Measurements from ENCODE around the gene NCKAP1. TPM values are rescaled to one million over a fixed set of nuclear protein-coding genes. Genes with fewer than 3 reads are reported as not detected.
A peak's percentile ranks its signal among the peaks of the same experiment; 100 is the strongest.

Gene NCKAP1
- total and polyA plus RNA-seq, 3 experiments from 2014 or later = 0.51 to 8.7 (median 6.2) TPM

- no peaks in the 10 kb centered on the region for H3K4me1 ChIP-seq (ENCODE audit: insufficient read depth, low read length)
- Mint-ChIP-seq H3K36me3 (peaks cover 2 to 15% (median 11%) of the 10 kb centered on the region in 3 donors), H3K4me3 (no peak overlapping the region), H3K27ac (no peak overlapping the region), H3K9me3 (no peaks in the 10 kb centered on the region), H3K27me3 (no peaks in the 10 kb centered on the region), H3K4me1 (no peaks in the 10 kb centered on the region)
- no peak overlapping the region for H3K27ac ChIP-seq (ENCODE audit: low read depth, low read length)
- no peaks in the 10 kb centered on the region for H3K9me3 ChIP-seq (ENCODE audit: low read length)
- CTCF ChIA-PET = no interaction called here
- DNase-seq = no peak
- no peaks in the 10 kb centered on the region for H3K36me3 ChIP-seq (ENCODE audit: insufficient read depth, low read length)
- H3K4me3 ChIP-seq (ENCODE audit: low read length) = no peak overlapping the region
- H3K27me3 ChIP-seq (ENCODE audit: insufficient read depth, low read length, poor library complexity, severe bottlenecking) = no peaks in the 10 kb centered on the region
- POLR2A ChIA-PET = no interaction called here
Measured at GRCh38 chr2:182943339-182943738, 94.9 kb downstream of the NCKAP1 start.

GRCh38 chr2:182942756-182943155, 95.5 kb downstream of the NCKAP1 start:
- Mint-ChIP-seq H3K4me3 (no peak overlapping the region), H3K9me3 (no peaks in the 10 kb centered on the region), H3K27ac (no peak overlapping the region), H3K27me3 (no peaks in the 10 kb centered on the region), H3K4me1 (no peaks in the 10 kb centered on the region), H3K36me3 (peaks cover 2 to 15% (median 13%) of the 10 kb centered on the region in 3 donors)
- no peak for DNase-seq
- ChIA-PET CTCF (no interaction called here), POLR2A (no interaction called here)
- no peaks in the 10 kb centered on the region for H3K9me3 ChIP-seq (ENCODE audit: low read length)
- no peak overlapping the region for H3K27ac ChIP-seq (ENCODE audit: low read depth, low read length)
- no peak overlapping the region for H3K4me3 ChIP-seq (ENCODE audit: low read length)
- H3K27me3 ChIP-seq (ENCODE audit: insufficient read depth, low read length, poor library complexity, severe bottlenecking) = no peaks in the 10 kb centered on the region
- H3K4me1 ChIP-seq (ENCODE audit: insufficient read depth, low read length) = no peaks in the 10 kb centered on the region
- no peaks in the 10 kb centered on the region for H3K36me3 ChIP-seq (ENCODE audit: insufficient read depth, low read length)

- no peak overlapping the region for H3K4me3 Mint-ChIP-seq
Measured at GRCh38 chr2:182941919-182942318, 96.3 kb downstream of the NCKAP1 start.

GRCh38 chr2:182941121-182941722, 97.0 kb downstream of the NCKAP1 start:
- DNase-seq = no peak
- H3K27me3 Mint-ChIP-seq = no peaks in the 10 kb centered on the region
- Histone ChIP-seq H3K27ac (ENCODE audit: low read depth, low read length) (no peak overlapping the region), H3K9me3 (ENCODE audit: low read length) (no peaks in the 10 kb centered on the region), H3K4me3 (ENCODE audit: low read length) (no peak overlapping the region), H3K27me3 (ENCODE audit: insufficient read depth, low read length, poor library complexity, severe bottlenecking) (no peaks in the 10 kb centered on the region), H3K4me1 (ENCODE audit: insufficient read depth, low read length) (no peaks in the 10 kb centered on the region), H3K36me3 (ENCODE audit: insufficient read depth, low read length) (no peaks in the 10 kb centered on the region)
- H3K4me1 Mint-ChIP-seq = no peaks in the 10 kb centered on the region
- H3K27ac Mint-ChIP-seq = peak overlapping the region in 1 of 8 donors; percentile 3
- POLR2A ChIA-PET = no interaction called here
- H3K36me3 Mint-ChIP-seq = peaks cover 3 to 18% (median 17%) of the 10 kb centered on the region in 3 donors
- CTCF ChIA-PET = no interaction called here
- H3K9me3 Mint-ChIP-seq = no peaks in the 10 kb centered on the region
- H3K4me3 Mint-ChIP-seq = no peak overlapping the region

More at GRCh38 chr2:182941919-182942318, 96.3 kb downstream of the NCKAP1 start:
- H3K9me3 ChIP-seq (ENCODE audit: low read length) = no peaks in the 10 kb centered on the region
- Mint-ChIP-seq H3K9me3 (no peaks in the 10 kb centered on the region), H3K27ac (no peak overlapping the region), H3K27me3 (no peaks in the 10 kb centered on the region), H3K36me3 (peaks cover 2 to 15% (median 13%) of the 10 kb centered on the region in 3 donors), H3K4me1 (no peaks in the 10 kb centered on the region)
- no peaks in the 10 kb centered on the region for H3K4me1 ChIP-seq (ENCODE audit: insufficient read depth, low read length)
- POLR2A ChIA-PET = interaction anchor here (0.6 kb wide), 1 partner anchor 851 kb away, joined by 3 read pairs; no protein-coding TSS in a partner anchor
- no peak overlapping the region for H3K27ac ChIP-seq (ENCODE audit: low read depth, low read length)
- CTCF ChIA-PET = no interaction called here
- H3K36me3 ChIP-seq (ENCODE audit: insufficient read depth, low read length) = no peaks in the 10 kb centered on the region
- H3K4me3 ChIP-seq (ENCODE audit: low read length) = no peak overlapping the region
- no peak for DNase-seq
- H3K27me3 ChIP-seq (ENCODE audit: insufficient read depth, low read length, poor library complexity, severe bottlenecking) = no peaks in the 10 kb centered on the region

- H3K27ac Mint-ChIP-seq = no peak overlapping the region
- ChIA-PET POLR2A (no interaction called here), CTCF (no interaction called here)
- H3K4me1 ChIP-seq (ENCODE audit: insufficient read depth, low read length) = no peaks in the 10 kb centered on the region
- H3K36me3 ChIP-seq (ENCODE audit: insufficient read depth, low read length) = no peaks in the 10 kb centered on the region
- H3K4me1 Mint-ChIP-seq = no peaks in the 10 kb centered on the region
- no peak overlapping the region for H3K4me3 ChIP-seq (ENCODE audit: low read length)
- no peaks in the 10 kb centered on the region for H3K9me3 ChIP-seq (ENCODE audit: low read length)
- no peak overlapping the region for H3K27ac ChIP-seq (ENCODE audit: low read depth, low read length)
- peaks cover 5 to 21% (median 17%) of the 10 kb centered on the region in 3 donors for H3K36me3 Mint-ChIP-seq
- no peaks in the 10 kb centered on the region for H3K27me3 ChIP-seq (ENCODE audit: insufficient read depth, low read length, poor library complexity, severe bottlenecking)
- H3K27me3 Mint-ChIP-seq = no peaks in the 10 kb centered on the region
- H3K9me3 Mint-ChIP-seq = no peaks in the 10 kb centered on the region
- H3K4me3 Mint-ChIP-seq = no peak overlapping the region
- DNase-seq = no peak
Measured at GRCh38 chr2:182937870-182938269, 100.4 kb downstream of the NCKAP1 start.

GRCh38 chr2:182933629-182934028, 104.6 kb downstream of the NCKAP1 start:
- H3K27me3 ChIP-seq (ENCODE audit: insufficient read depth, low read length, poor library complexity, severe bottlenecking) = no peaks in the 10 kb centered on the region
- no peaks in the 10 kb centered on the region for H3K9me3 Mint-ChIP-seq
- CTCF ChIA-PET = no interaction called here

GRCh38 chr2:182929972-182930371, 108.3 kb downstream of the NCKAP1 start:
- Mint-ChIP-seq H3K27ac (peak overlapping the region in 1 of 8 donors; percentile 1), H3K36me3 (peaks cover 4 to 17% (median 8%) of the 10 kb centered on the region in 3 donors), H3K9me3 (no peaks in the 10 kb centered on the region), H3K27me3 (no peaks in the 10 kb centered on the region), H3K4me3 (no peak overlapping the region), H3K4me1 (no peaks in the 10 kb centered on the region)
- H3K27ac ChIP-seq (ENCODE audit: low read depth, low read length) = no peak overlapping the region
- no peaks in the 10 kb centered on the region for H3K36me3 ChIP-seq (ENCODE audit: insufficient read depth, low read length)
- ChIA-PET POLR2A (no interaction called here), CTCF (interaction anchor here (0.6 kb wide), 1 partner anchor 57 kb away, joined by 4 read pairs; no protein-coding TSS in a partner anchor)
- H3K9me3 ChIP-seq (ENCODE audit: low read length) = no peaks in the 10 kb centered on the region
- H3K4me3 ChIP-seq (ENCODE audit: low read length) = no peak overlapping the region
- no peaks in the 10 kb centered on the region for H3K4me1 ChIP-seq (ENCODE audit: insufficient read depth, low read length)
- H3K27me3 ChIP-seq (ENCODE audit: insufficient read depth, low read length, poor library complexity, severe bottlenecking) = no peaks in the 10 kb centered on the region
- no peak for DNase-seq

More at GRCh38 chr2:182933629-182934028, 104.6 kb downstream of the NCKAP1 start:
- Mint-ChIP-seq H3K36me3 (peaks cover 4 to 13% (median 12%) of the 10 kb centered on the region in 3 donors), H3K27ac (no peak overlapping the region), H3K4me3 (no peak overlapping the region), H3K4me1 (no peaks in the 10 kb centered on the region), H3K27me3 (no peaks in the 10 kb centered on the region)
- Histone ChIP-seq H3K4me1 (ENCODE audit: insufficient read depth, low read length) (no peaks in the 10 kb centered on the region), H3K36me3 (ENCODE audit: insufficient read depth, low read length) (no peaks in the 10 kb centered on the region), H3K27ac (ENCODE audit: low read depth, low read length) (no peak overlapping the region), H3K9me3 (ENCODE audit: low read length) (no peaks in the 10 kb centered on the region), H3K4me3 (ENCODE audit: low read length) (no peak overlapping the region)
- POLR2A ChIA-PET = no interaction called here
- DNase-seq = no peak

- H3K4me3 Mint-ChIP-seq = no peak overlapping the region
- CTCF ChIA-PET = no interaction called here
- H3K4me1 Mint-ChIP-seq = no peaks in the 10 kb centered on the region
- H3K27ac Mint-ChIP-seq = no peak overlapping the region
- no peaks in the 10 kb centered on the region for H3K9me3 Mint-ChIP-seq
- POLR2A ChIA-PET = no interaction called here
- H3K27me3 Mint-ChIP-seq = no peaks in the 10 kb centered on the region
- H3K27ac ChIP-seq (ENCODE audit: low read depth, low read length) = no peak overlapping the region
- peaks cover 3 to 23% (median 6%) of the 10 kb centered on the region in 3 donors for H3K36me3 Mint-ChIP-seq
- H3K4me3 ChIP-seq (ENCODE audit: low read length) = no peak overlapping the region
- no peak for DNase-seq
- H3K9me3 ChIP-seq (ENCODE audit: low read length) = no peaks in the 10 kb centered on the region
- H3K4me1 ChIP-seq (ENCODE audit: insufficient read depth, low read length) = no peaks in the 10 kb centered on the region
- no peaks in the 10 kb centered on the region for H3K36me3 ChIP-seq (ENCODE audit: insufficient read depth, low read length)
- H3K27me3 ChIP-seq (ENCODE audit: insufficient read depth, low read length, poor library complexity, severe bottlenecking) = no peaks in the 10 kb centered on the region
Measured at GRCh38 chr2:182924306-182924705, 114.0 kb downstream of the NCKAP1 start.
